GM19372 (cell line): ENCODE data around the gene SKAP2.

Source experiments
- ATAC-seq: cut with Tn5 transposase; IDR thresholded peaks from one replicate; pipeline ENCODE4 v1.9.1; 2021; ENCODE audit warnings: mild to moderate bottlenecking, low read depth, moderate library complexity; ENCODE audit not compliant: unreplicated experiment

SKAP2 gene

GRCh38 chr7:26782501-26782900, 81.9 kb downstream of the SKAP2 start:
- no peak for ATAC-seq

GRCh38 chr7:26779978-26780595, 84.3 kb downstream of the SKAP2 start:
- no peak for ATAC-seq

GRCh38 chr7:26777385-26777784, 87.0 kb downstream of the SKAP2 start:
- ATAC-seq = no peak

GRCh38 chr7:26760501-26760900, 103.9 kb downstream of the SKAP2 start:
- ATAC-seq = no peak

GRCh38 chr7:26759108-26759507, 105.3 kb downstream of the SKAP2 start:
- ATAC-seq = no peak

GRCh38 chr7:26743205-26743604, 121.2 kb downstream of the SKAP2 start:
- no peak for ATAC-seq

GRCh38 chr7:26735976-26736600, 128.3 kb downstream of the SKAP2 start:
- ATAC-seq = no peak

GRCh38 chr7:26729150-26729775, 135.1 kb downstream of the SKAP2 start:
- ATAC-seq = no peak

- ATAC-seq = no peak
Observed at GRCh38 chr7:26726051-26726450, 138.3 kb downstream of the SKAP2 start.

GRCh38 chr7:26724795-26725194, 139.6 kb downstream of the SKAP2 start:
- ATAC-seq = no peak

GRCh38 chr7:26723129-26723528, 141.3 kb downstream of the SKAP2 start:
- no peak for ATAC-seq

- ATAC-seq = no peak
Observed at GRCh38 chr7:26721450-26721849, 142.9 kb downstream of the SKAP2 start.

GRCh38 chr7:26718063-26718462, 146.3 kb downstream of the SKAP2 start:
- ATAC-seq = no peak

GRCh38 chr7:26714438-26714837, 150.0 kb downstream of the SKAP2 start:
- ATAC-seq = no peak

- ATAC-seq = no peak
Observed at GRCh38 chr7:26714006-26714405, 150.4 kb downstream of the SKAP2 start.

- no peak for ATAC-seq
Observed at GRCh38 chr7:26709210-26709990, 155.0 kb downstream of the SKAP2 start.

- no peak for ATAC-seq
Observed at GRCh38 chr7:26705567-26705966, 158.8 kb downstream of the SKAP2 start.

GRCh38 chr7:26704786-26705185, 159.6 kb downstream of the SKAP2 start:
- ATAC-seq = no peak

GRCh38 chr7:26704036-26704435, 160.4 kb downstream of the SKAP2 start:
- ATAC-seq = no peak

- no peak for ATAC-seq
Observed at GRCh38 chr7:26700893-26701292, 163.5 kb downstream of the SKAP2 start.

- no peak for ATAC-seq
Observed at GRCh38 chr7:26700386-26700785, 164.0 kb downstream of the SKAP2 start.
